ENCODE data around the gene CDYL. TPM values are rescaled to one million over a fixed set of nuclear protein-coding genes. Genes with fewer than 3 reads are reported as not detected.

Gene CDYL
- total RNA-seq, 4 donors from 2014 or later = 32.1 to 61.4 (median 39.0) TPM

- TF ChIP-seq, protein P1, sequence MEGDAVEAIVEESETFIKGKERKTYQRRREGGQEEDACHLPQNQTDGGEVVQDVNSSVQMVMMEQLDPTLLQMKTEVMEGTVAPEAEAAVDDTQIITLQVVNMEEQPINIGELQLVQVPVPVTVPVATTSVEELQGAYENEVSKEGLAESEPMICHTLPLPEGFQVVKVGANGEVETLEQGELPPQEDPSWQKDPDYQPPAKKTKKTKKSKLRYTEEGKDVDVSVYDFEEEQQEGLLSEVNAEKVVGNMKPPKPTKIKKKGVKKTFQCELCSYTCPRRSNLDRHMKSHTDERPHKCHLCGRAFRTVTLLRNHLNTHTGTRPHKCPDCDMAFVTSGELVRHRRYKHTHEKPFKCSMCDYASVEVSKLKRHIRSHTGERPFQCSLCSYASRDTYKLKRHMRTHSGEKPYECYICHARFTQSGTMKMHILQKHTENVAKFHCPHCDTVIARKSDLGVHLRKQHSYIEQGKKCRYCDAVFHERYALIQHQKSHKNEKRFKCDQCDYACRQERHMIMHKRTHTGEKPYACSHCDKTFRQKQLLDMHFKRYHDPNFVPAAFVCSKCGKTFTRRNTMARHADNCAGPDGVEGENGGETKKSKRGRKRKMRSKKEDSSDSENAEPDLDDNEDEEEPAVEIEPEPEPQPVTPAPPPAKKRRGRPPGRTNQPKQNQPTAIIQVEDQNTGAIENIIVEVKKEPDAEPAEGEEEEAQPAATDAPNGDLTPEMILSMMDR (IDR thresholded peaks at IDR 0.05) = no peak
- TF ChIP-seq POLR2A (IDR thresholded peaks at IDR 0.05) = no peak
- WGBS, 2 donors = 85 to 100% methylated on average over 3 of the region's 3 CpGs
- intact Hi-C loops (cut with DNase I; ENCODE audit: low total_unique reads) = no loop called here
- DNase-seq (ENCODE audit: low spot score in 2 of 2) = no peak
- no peak overlapping the region for H3K4me3 ChIP-seq (ENCODE audit: low read depth, poor library complexity, severe bottlenecking)
These were observed 107.1 kb downstream of the CDYL start for GRCh38 chr6:4883298-4883697.

GRCh38 chr6:4884646-4885340, 108.6 kb downstream of the CDYL start:
- TF ChIP-seq, protein P1 (IDR thresholded peaks at IDR 0.05) = no peak
- TF ChIP-seq POLR2A (IDR thresholded peaks at IDR 0.05) = no peak
- H3K4me3 ChIP-seq (ENCODE audit: low read depth, poor library complexity, severe bottlenecking) = no peak overlapping the region
- intact Hi-C loops (cut with DNase I; ENCODE audit: low total_unique reads) = no loop called here
- WGBS, 2 donors = 83 to 87% methylated on average over 7 of the region's 7 CpGs
- no peak for DNase-seq (ENCODE audit: low spot score in 2 of 2)

- no peak overlapping the region for H3K4me3 ChIP-seq (ENCODE audit: low read depth, poor library complexity, severe bottlenecking)
- no peak for DNase-seq (ENCODE audit: low spot score in 2 of 2)
- WGBS, 2 donors = 85 to 88% methylated on average over 4 of the region's 4 CpGs
- intact Hi-C loops (cut with DNase I; ENCODE audit: low total_unique reads) = no loop called here
- TF ChIP-seq POLR2A (IDR thresholded peaks at IDR 0.05) = no peak
- TF ChIP-seq, protein P1 (IDR thresholded peaks at IDR 0.05) = no peak
These were observed 109.2 kb downstream of the CDYL start for GRCh38 chr6:4885341-4885933.

- TF ChIP-seq, protein P1 (IDR thresholded peaks at IDR 0.05) = no peak
- TF ChIP-seq POLR2A (IDR thresholded peaks at IDR 0.05) = no peak
- intact Hi-C loops (cut with DNase I; ENCODE audit: low total_unique reads) = no loop called here
- no peak for DNase-seq (ENCODE audit: low spot score in 2 of 2)
- WGBS, 2 donors = 100% methylated on average over 2 of the region's 2 CpGs
- no peak overlapping the region for H3K4me3 ChIP-seq (ENCODE audit: low read depth, poor library complexity, severe bottlenecking)
These were observed 112.6 kb downstream of the CDYL start for GRCh38 chr6:4888841-4889240.

GRCh38 chr6:4889701-4890100, 113.5 kb downstream of the CDYL start:
- TF ChIP-seq, protein P1 (IDR thresholded peaks at IDR 0.05) = no peak
- no peak for TF ChIP-seq POLR2A (IDR thresholded peaks at IDR 0.05)
- 75 to 77% methylated on average over 5 of the region's 5 CpGs for WGBS, 2 donors
- no peak for DNase-seq (ENCODE audit: low spot score in 2 of 2)
- intact Hi-C loops (cut with DNase I; ENCODE audit: low total_unique reads) = no loop called here
- no peak overlapping the region for H3K4me3 ChIP-seq (ENCODE audit: low read depth, poor library complexity, severe bottlenecking)

All from lower leg skin (tissue), 4 donors.